ENCODE results near the gene SNRPB.
A peak's percentile ranks its signal among the peaks of the same experiment; 100 is the strongest.
"Not testable (repeated sequence)": the region's sequence is repeated elsewhere in the genome, so short reads cannot be mapped to it uniquely, and the experiment has no call there.

Gene SNRPB

DNA sequence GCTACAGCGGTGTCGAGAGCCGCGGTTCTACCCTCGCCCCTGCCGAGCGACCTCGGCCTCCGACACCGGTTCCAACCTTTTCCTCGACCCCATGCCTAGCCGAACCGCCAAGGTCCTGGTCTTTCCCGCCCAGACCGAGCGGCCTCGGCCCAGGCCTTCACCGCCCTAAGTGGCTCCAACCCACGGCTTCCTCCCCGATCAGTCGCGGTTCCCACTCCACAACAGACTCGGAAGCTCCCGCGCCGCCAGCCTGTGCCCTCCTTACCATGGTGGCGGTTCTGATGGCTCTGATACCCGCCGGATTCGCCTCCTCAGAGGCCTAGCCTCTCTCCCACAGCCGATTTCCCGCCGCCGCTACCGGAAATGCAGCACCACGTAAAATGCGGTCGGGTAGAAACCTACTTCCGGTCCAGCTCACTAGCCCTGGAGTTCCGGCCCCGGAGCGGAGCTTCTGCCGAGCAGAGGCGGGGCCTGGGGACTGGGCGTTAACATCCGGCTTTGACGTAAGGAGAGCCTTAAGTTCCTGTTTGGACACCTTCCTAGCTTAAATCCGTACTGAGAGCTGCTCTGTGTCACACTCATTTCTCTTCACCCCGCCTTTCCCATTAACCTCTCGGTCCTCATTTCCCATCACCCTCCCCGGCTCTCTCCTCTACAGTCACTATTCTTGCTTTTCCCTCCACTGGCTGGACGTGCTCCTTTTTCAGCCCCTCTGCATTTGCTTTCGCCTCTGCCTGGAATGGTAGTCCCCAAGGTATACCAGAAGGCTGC lies at the start of gene SNRPB:
Gene SNRPB (minus strand): TSS at position 367 of the 771 bp plus-strand sequence. CDS start 99 bp downstream, at position 268.
- DNase-seq (ENCODE audit: low read depth, low spot score): peak; percentile 94

DNA sequence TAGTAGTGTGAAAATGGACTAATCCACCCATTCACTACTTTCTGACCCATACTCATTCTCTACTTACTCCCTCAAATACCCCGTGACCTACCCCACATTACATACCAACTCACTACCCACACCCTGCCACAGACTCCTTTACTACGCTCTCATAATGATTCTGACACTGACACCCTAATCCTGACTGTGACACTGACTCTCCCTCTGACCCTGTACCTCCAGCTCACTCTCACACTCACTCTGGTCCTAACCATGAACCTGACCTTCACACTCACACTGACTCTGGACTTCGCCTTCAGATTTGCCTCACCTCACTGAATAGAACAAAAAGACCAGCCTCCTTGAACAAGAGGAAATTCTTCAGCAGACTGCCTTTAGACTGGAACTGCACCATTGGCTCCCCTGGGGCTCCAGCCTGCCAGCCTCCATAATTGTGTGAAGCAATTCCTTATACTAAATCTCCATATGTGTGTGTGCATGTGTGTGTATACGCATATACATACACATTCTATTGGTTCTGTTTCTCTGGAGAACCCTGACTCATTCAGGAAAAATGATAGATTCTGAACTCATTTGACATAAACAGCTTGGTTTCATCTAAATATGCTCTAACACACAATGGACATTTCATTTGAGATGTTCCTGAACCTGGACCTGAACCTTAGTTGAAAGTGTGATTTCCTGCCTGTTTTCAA lies 48.7 kb upstream of the SNRPB start:
- no peak for DNase-seq (ENCODE audit: low read depth, low spot score)

DNA sequence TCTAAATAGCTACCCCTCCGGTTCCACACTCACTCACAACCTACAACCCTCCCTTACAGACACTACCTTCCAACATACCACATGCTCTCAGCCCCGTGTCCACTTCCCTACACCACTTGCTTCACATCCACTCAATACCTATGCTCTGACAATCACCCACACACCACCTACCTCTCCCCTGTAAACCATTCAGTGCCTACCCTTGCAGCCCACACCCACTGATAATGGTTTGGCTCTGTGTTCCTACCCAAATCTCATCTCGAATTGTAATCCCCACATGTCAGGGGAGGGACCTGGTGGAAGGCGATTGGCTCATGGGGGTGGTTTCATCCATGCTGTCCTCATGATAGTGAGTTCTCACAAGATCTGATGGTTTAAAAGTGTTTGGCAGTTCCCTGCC lies 48.0 kb upstream of the SNRPB start:
- DNase-seq (ENCODE audit: low read depth, low spot score): no peak

DNA sequence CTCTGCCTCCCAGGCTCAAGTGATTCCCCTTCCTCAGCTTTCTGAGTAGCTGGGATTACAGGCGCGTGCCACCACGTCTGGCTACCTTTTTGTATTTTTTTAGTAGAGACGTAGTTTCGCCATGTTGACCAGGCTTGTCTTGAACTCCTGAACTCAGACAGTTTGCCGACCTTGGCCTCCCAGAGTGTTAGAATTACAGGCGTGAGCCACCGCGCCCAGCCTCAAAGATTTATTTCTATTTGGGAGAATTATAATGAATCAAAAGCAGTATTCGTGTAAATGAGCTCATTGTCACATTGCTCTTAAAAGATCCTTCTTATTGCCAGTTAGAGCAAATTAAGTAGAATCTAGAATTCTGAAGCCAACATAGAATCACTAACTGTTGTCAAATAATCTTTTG lies 47.5 kb upstream of the SNRPB start:
- no peak for DNase-seq (ENCODE audit: low read depth, low spot score)

DNA sequence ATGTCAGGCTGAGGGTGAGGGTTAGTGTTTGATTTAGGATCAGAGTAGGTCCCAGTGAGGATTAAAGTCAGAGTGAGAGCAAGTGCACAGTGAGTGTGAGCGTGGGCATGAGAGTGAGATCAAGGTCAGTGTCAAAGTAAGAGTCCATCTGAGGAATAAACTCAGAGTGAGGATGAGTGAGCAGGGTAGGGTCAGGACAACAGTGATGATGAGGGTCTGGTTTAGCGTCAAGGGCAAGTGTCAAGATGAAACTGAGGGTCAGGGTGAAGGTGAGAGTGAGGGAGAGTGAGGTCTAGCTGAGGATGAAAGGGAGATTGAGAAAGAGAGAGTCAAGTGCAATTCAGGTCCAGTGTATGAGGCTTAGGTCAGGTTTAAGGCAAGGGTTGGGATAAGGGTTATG lies 45.8 kb upstream of the SNRPB start:
- DNase-seq (ENCODE audit: low read depth, low spot score): no peak

DNA sequence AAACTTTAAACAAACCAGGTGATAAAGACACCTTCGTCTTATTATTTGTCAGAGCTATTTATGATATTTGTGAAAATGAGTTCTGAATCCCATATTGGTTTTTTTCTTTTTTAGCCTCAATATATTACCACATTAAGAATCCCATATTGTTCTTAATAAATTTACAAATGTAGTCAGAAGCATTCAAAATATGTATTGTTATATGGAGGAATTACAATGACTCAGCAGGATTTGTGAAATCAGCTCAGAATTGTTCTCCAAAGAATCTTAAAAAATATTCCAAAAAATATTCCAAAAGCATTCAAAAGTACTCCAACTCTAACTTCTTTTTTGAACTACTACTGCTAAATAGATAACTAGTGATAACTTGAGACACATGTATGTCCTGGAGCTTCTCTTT lies 44.6 kb upstream of the SNRPB start:
- no peak for DNase-seq (ENCODE audit: low read depth, low spot score)

DNA sequence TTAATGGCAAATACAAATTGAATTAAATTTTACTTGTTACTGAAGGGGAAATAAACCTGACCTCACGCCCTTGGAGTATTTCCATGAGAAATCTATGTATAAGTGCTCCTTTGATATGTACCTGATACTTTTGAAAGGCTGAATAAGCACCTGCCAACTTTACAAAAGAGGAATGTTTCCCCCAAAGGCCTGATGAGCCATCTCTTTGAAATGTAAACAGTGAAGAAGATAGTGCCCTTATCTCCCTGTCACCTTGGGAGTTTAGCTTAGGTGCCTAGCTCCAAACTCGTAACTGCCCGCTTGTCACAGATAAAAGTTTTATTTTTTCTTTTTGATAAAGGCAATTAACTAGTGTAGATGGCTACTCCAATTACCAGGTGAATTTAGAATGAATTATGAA lies 39.2 kb upstream of the SNRPB start:
- DNase-seq (ENCODE audit: low read depth, low spot score): no peak

DNA sequence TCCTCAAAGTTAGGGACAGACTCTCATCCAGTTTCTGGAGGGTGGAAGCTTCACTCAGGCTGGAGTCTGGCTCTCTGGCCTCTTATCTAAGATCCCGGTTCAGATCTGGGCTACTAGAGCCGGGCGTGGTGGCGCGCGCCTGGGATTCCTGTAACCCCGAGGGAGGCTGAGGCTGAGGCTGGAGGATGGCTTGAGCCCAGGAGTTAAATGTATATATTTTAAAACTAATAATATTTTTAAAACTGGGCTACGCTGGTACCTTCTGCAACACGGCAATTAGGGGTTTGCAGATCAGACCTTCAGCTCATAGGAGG lies 38.8 kb upstream of the SNRPB start:
- DNase-seq (ENCODE audit: low read depth, low spot score): no peak

DNA sequence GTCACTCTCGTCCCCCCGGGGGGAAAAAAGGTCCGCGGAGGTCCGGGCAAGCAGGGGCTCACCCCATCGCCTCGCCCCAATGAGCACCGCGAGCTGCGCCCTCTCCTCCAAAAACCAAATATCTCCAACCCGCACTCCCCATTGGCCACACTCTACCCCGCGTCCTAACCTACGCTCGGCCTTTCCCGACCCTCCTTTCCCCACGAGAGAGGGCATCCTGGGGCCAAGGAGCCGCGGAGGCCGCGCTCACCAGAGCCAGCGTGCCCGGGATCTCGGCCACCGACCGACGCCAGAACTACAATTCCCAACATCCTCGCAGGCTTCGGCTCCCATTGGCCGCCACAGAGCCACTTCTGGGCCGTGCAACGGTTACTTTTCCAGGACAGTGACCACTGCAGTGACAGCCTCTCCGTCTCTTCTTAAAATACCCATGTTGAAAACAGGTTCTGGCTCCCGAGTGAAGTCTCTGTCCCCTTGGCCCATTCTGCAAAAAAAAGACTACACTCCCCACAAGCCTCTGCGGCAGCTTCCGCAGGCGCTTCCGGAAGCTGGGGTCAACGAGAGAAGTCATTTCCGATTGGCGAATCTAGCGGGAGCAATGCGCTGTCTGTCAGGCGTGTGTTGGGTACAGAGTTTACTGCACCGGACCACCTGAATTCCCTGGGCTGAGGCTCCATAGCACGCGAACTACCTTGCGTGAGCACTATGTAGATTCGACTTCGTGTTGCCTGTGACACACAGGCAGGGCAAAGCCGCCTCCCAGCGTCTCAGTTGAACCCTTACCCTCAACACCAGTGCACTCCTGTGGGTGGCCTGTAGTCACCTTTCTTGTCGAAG lies 38.3 kb upstream of the SNRPB start, which contains the start of gene ZNF343:
Gene ZNF343 (minus strand): TSS at position 285 of the 837 bp plus-strand sequence. CDS start 15,020 bp downstream, outside the sequence.
- peak; percentile 53 for DNase-seq (ENCODE audit: low read depth, low spot score)

DNA sequence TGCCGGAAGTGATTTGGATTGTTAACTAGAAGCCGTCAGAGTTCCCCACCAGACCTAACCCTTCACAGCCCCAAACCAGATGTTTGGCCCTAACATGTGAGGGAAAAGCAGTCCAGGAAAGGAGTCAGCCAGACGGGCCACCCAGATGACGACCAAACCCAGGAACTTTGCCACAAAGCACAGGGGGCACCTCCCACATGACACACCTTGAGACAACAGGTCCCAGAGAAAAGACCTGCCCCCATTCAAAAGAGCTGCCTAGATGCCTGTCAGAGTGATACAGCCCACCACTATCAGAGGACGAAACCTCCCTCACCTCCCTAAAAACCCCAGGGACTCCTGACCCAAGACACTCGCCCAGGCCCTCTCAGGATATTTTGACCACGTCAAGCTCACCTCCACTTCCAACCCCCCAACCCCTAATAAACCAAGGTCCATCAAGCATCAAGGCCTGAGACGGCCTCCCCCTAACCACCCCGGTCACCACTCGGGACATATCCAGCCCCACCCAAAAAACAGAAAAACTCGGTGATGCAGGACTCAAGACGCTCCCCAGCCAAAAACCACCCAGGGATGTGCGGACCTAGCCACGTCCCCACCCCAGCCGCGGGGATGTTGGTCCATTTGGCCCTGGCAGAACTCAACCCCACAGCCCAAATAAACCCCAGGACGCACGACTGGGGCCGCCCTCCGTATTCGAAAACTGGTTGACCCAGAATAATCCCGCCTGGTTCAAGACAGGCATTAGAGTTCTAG lies 37.5 kb upstream of the SNRPB start:
- DNase-seq (ENCODE audit: low read depth, low spot score): no peak

DNA sequence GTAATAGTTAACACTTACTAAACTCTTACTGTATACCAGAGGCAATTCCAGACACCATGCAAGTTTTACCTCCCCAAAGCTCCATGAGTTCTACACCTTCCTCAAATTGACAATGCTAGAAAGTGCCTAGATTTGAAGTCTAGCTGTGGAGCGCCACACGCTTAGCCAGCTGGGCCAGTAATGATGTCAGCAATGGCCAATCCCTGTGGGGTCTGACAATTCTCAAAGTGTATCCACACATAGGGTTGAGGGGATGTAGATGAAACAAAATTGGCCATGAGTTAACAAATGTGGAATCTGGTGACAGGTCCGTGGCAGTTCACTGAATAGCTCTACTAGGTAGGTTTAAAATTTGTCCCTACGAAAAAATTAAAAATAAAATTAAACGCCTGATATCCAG lies 36.9 kb upstream of the SNRPB start:
- DNase-seq (ENCODE audit: low read depth, low spot score): no peak

DNA sequence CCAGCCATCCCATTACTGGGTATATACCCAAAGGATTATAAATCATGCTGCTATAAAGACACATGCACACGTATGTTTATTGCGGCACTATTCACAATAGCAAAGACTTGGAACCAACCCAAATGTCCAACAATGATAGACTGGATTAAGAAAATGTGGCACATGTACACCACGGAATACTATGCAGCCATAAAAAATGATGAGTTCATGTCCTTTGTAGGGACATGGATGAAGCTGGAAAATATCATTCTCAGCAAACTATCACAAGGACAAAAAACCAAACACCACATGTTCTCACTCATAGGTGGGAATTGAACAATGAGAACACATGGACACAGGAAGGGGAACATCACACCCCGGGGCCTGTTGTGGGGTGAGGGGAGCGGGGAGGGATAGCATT lies 35.8 kb upstream of the SNRPB start:
- DNase-seq (ENCODE audit: low read depth, low spot score): not testable (repeated sequence)

DNA sequence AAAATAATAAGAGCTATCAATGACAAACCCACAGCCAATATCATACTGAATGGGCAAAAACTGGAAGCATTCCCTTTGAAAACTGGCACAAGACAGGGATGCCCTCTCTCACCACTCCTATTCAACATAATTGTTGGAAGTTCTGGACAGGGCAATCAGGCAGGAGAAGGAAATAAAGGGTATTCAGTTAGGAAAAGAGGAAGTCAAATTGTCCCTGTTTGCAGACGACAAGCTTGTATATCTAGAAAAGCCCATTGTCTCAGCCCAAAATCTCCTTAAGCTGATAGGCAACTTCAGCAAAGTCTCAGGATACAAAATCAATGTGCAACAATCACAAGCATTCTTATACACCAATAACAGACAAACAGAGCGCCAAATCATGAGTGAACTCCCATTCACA lies 34.2 kb upstream of the SNRPB start:
- not testable (repeated sequence) for DNase-seq (ENCODE audit: low read depth, low spot score)

DNA sequence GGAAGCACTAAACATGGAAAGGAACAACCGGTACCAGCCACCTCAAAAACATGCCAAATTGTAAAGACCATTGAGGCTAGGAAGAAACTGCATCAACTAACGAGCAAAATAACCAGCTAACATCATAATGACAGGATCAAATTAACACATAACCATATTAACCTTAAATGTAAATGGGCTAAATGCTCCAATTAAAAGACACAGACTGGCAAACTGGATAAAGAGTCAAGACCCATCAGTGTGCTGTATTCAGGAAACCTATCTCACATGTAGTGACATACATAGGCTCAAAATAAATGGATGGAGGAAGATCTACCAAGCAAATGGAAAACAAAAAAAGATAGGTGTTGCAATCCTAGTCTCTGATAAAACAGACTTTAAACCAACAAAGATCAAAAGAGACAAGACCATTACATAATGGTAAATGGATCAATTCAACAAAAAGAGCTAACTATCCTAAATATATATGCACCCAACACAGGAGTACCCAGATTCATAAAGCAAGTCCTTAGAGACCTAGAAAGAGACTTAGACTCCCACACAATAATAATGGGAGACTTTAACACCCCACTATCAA lies 32.3 kb upstream of the SNRPB start:
- DNase-seq (ENCODE audit: low read depth, low spot score): not testable (repeated sequence)

DNA sequence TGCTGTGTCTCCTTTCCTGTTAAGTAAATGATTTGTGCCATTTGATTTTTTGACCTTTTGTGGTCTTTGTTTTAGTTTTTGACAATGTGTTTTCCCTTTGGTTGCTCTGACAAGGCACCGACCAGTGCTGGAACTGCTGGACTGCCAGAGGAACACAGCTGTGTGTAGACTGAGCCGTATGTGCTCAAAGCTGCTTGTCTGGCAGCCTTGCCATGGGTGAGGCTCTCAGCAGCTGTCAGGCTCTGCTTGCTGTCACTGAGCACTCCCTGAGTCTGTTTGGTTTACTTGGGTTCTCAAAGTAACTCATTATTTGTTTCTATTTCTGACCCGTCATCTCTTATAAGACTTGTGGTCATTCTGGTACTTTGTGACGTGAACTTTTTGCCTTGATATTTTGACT lies 15.1 kb upstream of the SNRPB start:
- DNase-seq (ENCODE audit: low read depth, low spot score): no peak

DNA sequence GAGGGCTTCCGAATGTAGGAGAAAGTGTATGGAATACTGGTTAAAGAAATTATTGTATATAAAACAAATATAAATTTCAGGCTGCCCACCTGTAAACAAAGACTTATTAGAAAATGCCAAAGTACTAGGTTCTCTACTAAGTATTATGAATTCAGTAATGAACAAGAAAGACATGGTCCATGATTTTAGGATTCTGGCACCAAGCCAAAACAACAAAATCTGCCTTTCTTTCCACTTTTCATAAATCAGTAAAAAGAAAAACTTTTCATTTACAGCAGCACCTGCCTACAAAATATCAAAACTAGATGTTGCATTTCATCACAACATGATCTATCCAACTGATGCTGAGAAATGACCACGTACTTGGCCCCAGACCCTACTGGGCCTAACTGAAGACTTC lies 14.5 kb upstream of the SNRPB start:
- no peak for DNase-seq (ENCODE audit: low read depth, low spot score)

DNA sequence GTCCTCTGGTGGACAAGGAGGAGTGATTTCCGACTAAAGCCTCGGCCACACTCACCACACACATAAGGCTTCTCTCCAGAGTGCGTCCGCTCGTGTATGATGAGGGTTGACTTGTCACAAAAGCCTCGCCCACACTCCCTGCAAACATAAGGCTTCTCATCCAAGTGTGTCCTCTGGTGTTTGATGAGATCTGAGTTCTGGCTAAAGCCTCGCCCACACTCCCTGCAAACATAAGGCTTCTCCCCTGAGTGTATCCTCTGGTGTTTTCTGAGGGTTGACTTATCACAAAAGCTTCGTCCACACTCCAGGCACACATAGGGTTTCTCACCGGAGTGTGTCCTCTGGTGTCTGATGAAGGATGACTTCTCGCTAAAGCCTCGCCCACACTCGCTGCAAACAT lies 12.9 kb upstream of the SNRPB start:
- DNase-seq (ENCODE audit: low read depth, low spot score): no peak

DNA sequence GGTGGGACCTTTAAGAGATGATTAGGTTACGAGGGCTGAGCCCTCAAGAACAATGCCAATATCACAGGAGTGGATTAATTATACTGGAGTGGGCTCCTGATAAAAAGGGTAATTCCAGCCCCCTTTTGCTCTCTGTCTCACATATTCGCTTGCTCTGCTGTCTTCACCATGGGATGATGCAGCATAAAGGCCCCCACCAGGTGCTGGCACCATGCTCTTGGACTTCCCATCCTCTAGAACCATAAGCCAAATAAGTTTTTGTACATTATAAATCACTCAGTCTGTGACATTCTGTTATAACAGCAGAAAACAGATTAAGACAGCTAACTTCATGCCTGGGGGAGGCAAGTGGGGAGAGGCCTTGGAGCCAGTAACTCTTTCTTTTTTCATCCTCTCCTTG lies 9.8 kb upstream of the SNRPB start:
- DNase-seq (ENCODE audit: low read depth, low spot score): no peak

DNA sequence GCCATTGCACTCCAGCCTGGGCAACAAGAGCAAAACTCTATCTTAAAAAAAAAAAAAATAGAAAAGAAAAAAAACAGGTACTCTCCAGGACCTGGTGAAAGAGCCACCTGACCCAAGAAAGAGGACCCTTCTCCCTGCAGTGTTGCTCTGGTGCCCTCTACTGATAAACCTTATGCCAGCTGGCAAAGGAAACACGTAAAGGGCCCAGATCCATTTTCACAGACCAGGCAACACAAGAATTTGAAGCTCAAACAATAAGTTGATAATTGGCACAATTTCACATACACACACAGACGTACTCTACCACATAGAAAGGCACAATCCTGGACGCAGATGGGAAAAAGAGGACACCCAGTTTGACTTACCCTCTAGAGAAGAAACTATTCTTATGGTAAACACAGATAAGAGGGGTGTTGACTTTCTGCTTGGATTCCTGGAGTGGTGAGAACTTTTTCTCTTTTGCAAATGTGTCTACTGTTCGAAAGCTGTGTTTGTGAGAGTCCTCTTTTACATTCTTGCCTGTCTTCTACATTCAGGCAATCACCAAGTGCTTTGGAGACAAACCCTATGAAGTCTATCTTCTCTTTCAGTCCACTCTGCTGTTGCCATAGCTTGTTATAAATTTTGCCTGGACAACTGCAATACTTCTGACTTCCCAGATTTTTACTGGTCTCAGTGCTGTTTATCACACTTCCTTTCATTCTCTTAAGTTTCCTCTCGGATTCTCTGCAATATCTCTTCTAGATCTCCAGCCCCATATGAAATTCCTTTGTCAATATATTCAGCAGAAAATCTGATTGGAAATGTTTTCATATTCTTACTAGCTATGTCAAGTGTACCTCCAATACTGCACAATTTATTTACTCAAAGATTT lies 6.4 kb upstream of the SNRPB start:
- DNase-seq (ENCODE audit: low read depth, low spot score): no peak
